Measurements from ENCODE around the gene AP3S1. TPM values are rescaled to one million over a fixed set of nuclear protein-coding genes. Genes with fewer than 3 reads are reported as not detected.
"Not testable (repeated sequence)": the region's sequence is repeated elsewhere in the genome, so short reads cannot be mapped to it uniquely, and the experiment has no call there.

Gene AP3S1
- total RNA-seq, 6 experiments from 2014 or later, result 27.8 to 51.0 (median 40.4) TPM

GRCh38 chr5:115859378-115859777 lies 17.6 kb downstream of the AP3S1 start:
- no peak for DNase-seq
- Histone ChIP-seq H3K27ac (no peak overlapping the region), H3K36me3 (no peaks in the 10 kb centered on the region), H3K9me3 (peaks cover 0 to 4% (median 0%) of the 10 kb centered on the region in 4 donors), H3K4me3 (no peak overlapping the region), H3K4me1 (peaks cover 0 to 16% (median 7%) of the 10 kb centered on the region in 4 donors), H3K27me3 (no peaks in the 10 kb centered on the region)
- ATAC-seq, result no peak
- no peak for TF ChIP-seq CTCF (IDR thresholded peaks at IDR 0.05)
- no peak for TF ChIP-seq POLR2A (IDR thresholded peaks at IDR 0.05)
- intact Hi-C loops (cut with DNase I), result no loop called here

GRCh38 chr5:115869256-115869795 lies 27.6 kb downstream of the AP3S1 start:
- DNase-seq, result no peak
- intact Hi-C loops (cut with DNase I), result no loop called here
- WGBS (ENCODE audit: insufficient coverage, low coverage, low lambda C conversion rate, missing lambda C conversion rate), result 88% methylated on average over 3 of the region's 3 CpGs

GRCh38 chr5:115872447-115872846 lies 30.7 kb downstream of the AP3S1 start:
- no peak for DNase-seq
- peaks cover 0 to 4% (median 0%) of the 10 kb centered on the region in 4 donors for H3K36me3 ChIP-seq
- no peaks in the 10 kb centered on the region for H3K27me3 ChIP-seq
- no peaks in the 10 kb centered on the region for H3K4me1 ChIP-seq
- H3K27ac ChIP-seq, result no peak overlapping the region
- H3K4me3 ChIP-seq, result no peak overlapping the region
- 90% methylated on average over 2 of the region's 2 CpGs for WGBS (ENCODE audit: insufficient coverage, low coverage, low lambda C conversion rate, missing lambda C conversion rate)
- intact Hi-C loops (cut with DNase I), result no loop called here
- no peak for ATAC-seq
- TF ChIP-seq POLR2A (IDR thresholded peaks at IDR 0.05) (no peak), CTCF (IDR thresholded peaks at IDR 0.05) (no peak)
- H3K9me3 ChIP-seq, result no peaks in the 10 kb centered on the region

More at GRCh38 chr5:115869256-115869795, 27.6 kb downstream of the AP3S1 start:
- Histone ChIP-seq H3K27ac (no peak overlapping the region), H3K36me3 (peaks cover 0 to 4% (median 0%) of the 10 kb centered on the region in 4 donors), H3K4me3 (no peak overlapping the region), H3K27me3 (no peaks in the 10 kb centered on the region), H3K9me3 (no peaks in the 10 kb centered on the region), H3K4me1 (peaks cover 0 to 7% (median 0%) of the 10 kb centered on the region in 4 donors)
- no peak for ATAC-seq
- TF ChIP-seq POLR2A (IDR thresholded peaks at IDR 0.05) (no peak), CTCF (IDR thresholded peaks at IDR 0.05) (no peak)

GRCh38 chr5:115873392-115873791 lies 31.7 kb downstream of the AP3S1 start:
- TF ChIP-seq POLR2A (IDR thresholded peaks at IDR 0.05), result no peak
- no peak for TF ChIP-seq CTCF (IDR thresholded peaks at IDR 0.05)
- no peak overlapping the region for H3K27ac ChIP-seq
- no peak for DNase-seq
- no peaks in the 10 kb centered on the region for H3K4me1 ChIP-seq
- H3K9me3 ChIP-seq, result no peaks in the 10 kb centered on the region
- peaks cover 0 to 4% (median 0%) of the 10 kb centered on the region in 4 donors for H3K36me3 ChIP-seq
- intact Hi-C loops (cut with DNase I), result no loop called here
- H3K27me3 ChIP-seq, result no peaks in the 10 kb centered on the region
- 79% methylated on average over 1 of the region's 1 CpG for WGBS (ENCODE audit: insufficient coverage, low coverage, low lambda C conversion rate, missing lambda C conversion rate)
- H3K4me3 ChIP-seq, result no peak overlapping the region
- peak in 1 of 4 donors; percentile 48 for ATAC-seq

GRCh38 chr5:115875447-115875846 lies 33.7 kb downstream of the AP3S1 start:
- 90% methylated on average over 2 of the region's 2 CpGs for WGBS (ENCODE audit: insufficient coverage, low coverage, low lambda C conversion rate, missing lambda C conversion rate)
- Histone ChIP-seq H3K4me3 (no peak overlapping the region), H3K9me3 (no peaks in the 10 kb centered on the region), H3K27me3 (no peaks in the 10 kb centered on the region), H3K4me1 (no peaks in the 10 kb centered on the region), H3K27ac (no peak overlapping the region), H3K36me3 (peaks cover 0 to 4% (median 0%) of the 10 kb centered on the region in 4 donors)
- intact Hi-C loops (cut with DNase I), result no loop called here
- DNase-seq (no peak), ATAC-seq (no peak)
- TF ChIP-seq CTCF (IDR thresholded peaks at IDR 0.05) (no peak), POLR2A (IDR thresholded peaks at IDR 0.05) (no peak)

- intact Hi-C loops (cut with DNase I); DNase-seq; H3K9me3 ChIP-seq; H3K27me3 ChIP-seq; H3K27ac ChIP-seq; H3K36me3 ChIP-seq; ATAC-seq; H3K4me1 ChIP-seq; H3K4me3 ChIP-seq: not testable (repeated sequence)
- 88% methylated on average over 5 of the region's 5 CpGs for WGBS (ENCODE audit: insufficient coverage, low coverage, low lambda C conversion rate, missing lambda C conversion rate)
Observed at GRCh38 chr5:115877342-115877741, 35.6 kb downstream of the AP3S1 start.

GRCh38 chr5:115882434-115882833 lies 40.7 kb downstream of the AP3S1 start:
- intact Hi-C loops (cut with DNase I); H3K9me3 ChIP-seq; ATAC-seq; H3K27ac ChIP-seq; H3K36me3 ChIP-seq; H3K4me3 ChIP-seq; DNase-seq; H3K27me3 ChIP-seq: not testable (repeated sequence)
- WGBS (ENCODE audit: insufficient coverage, low coverage, low lambda C conversion rate, missing lambda C conversion rate), result 100% methylated on average over 2 of the region's 8 CpGs
- peaks cover 0 to 12% (median 1%) of the 10 kb centered on the region in 4 donors for H3K4me1 ChIP-seq

All from right lobe of liver (tissue), 6 donors.